Fibroblast of villous mesenchyme (primary cell): ENCODE results near the gene COL4A2. TPM values are rescaled to one million over a fixed set of nuclear protein-coding genes. Genes with fewer than 3 reads are reported as not detected.
"Not testable (repeated sequence)": the region's sequence is repeated elsewhere in the genome, so short reads cannot be mapped to it uniquely, and the experiment has no call there.

ENCODE experiments used
- DNase-seq: peaks from one replicate; pipeline ENCODE4 v3.0.0-alpha.2; 2010; ENCODE audit warnings: low read depth
- H3K4me3 ChIP-seq: 2 replicates; pipeline ENCODE4 v1.5.1; 2011; ENCODE audit warnings: low read depth, mild to moderate bottlenecking, low read length
- total RNA-seq: library from RNA; depleted of rRNA; stranded (reverse); fragments of >200 nt; gene quantifications from 2 replicates; pipeline ENCODE4 v1.2.3, GENCODE V29; 2012
- TF ChIP-seq, protein P1 (sequence below): IDR thresholded peaks from 2 replicates; pipeline ENCODE4 v1.5.1; 2012; ENCODE audit warnings: low read depth, mild to moderate bottlenecking, low read length; ENCODE audit not compliant: insufficient read depth

COL4A2 gene
- total RNA-seq, 1 donor: 756 TPM

DNA sequence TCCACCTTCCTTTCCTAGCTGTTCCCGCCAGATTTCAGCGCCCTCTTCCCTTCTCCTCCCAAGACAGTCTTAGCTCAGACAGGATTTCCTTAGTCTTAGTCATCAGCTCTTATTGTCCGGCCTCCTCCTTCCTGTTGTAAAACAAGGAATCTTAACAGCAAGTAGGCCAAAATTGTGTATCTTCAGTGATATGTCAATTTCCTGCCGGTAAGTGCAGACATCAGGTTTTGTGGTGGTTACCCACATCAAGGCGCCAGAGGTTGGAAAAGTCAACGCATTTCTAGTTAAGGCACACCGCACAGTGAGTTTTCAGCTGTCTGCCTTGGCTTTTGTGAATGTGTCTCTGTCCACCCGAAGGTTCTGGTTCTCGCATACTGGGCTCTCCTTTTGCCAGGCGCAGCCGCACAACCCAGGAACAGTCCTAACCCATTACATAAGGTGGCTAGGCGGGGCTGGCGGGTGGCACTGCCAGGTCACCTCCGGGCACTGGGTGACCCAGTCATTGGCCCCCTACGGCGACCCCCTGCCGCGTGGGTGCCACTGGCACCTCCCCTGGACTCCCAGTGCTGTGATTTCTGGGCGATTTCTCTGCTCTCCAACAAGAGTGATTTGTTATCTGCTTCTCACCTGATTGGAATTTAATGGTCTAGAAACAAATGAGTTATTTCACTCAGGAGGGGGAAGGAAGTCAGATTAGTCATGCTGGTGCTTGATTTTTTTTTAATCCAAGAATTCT, 12.9 kb downstream of the COL4A2 start:
- TF ChIP-seq, protein P1, sequence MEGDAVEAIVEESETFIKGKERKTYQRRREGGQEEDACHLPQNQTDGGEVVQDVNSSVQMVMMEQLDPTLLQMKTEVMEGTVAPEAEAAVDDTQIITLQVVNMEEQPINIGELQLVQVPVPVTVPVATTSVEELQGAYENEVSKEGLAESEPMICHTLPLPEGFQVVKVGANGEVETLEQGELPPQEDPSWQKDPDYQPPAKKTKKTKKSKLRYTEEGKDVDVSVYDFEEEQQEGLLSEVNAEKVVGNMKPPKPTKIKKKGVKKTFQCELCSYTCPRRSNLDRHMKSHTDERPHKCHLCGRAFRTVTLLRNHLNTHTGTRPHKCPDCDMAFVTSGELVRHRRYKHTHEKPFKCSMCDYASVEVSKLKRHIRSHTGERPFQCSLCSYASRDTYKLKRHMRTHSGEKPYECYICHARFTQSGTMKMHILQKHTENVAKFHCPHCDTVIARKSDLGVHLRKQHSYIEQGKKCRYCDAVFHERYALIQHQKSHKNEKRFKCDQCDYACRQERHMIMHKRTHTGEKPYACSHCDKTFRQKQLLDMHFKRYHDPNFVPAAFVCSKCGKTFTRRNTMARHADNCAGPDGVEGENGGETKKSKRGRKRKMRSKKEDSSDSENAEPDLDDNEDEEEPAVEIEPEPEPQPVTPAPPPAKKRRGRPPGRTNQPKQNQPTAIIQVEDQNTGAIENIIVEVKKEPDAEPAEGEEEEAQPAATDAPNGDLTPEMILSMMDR: no peak
- H3K4me3 ChIP-seq: peak overlapping the region; percentile 2
- peak; percentile 84 for DNase-seq

DNA sequence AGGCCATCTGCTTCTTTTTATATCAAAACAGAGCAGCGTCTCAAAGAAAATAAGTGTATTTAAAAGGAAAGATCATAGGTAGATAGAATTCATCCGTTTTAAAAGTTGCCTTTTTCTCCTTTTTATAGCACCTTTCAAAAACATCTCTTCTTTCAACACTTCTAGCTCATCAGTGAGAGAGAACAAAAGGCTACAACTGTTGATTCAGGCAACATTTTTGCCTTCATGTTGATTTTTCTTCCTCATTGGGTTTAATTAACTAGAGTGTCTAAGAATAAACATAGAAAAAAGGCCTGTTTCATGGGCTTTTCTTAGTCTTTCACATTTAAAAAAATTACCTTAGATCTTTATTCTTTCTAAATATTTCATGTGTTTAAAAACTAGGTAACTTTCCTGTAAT, 13.6 kb downstream of the COL4A2 start:
- DNase-seq: no peak
- TF ChIP-seq, protein P1: no peak
- no peak overlapping the region for H3K4me3 ChIP-seq

DNA sequence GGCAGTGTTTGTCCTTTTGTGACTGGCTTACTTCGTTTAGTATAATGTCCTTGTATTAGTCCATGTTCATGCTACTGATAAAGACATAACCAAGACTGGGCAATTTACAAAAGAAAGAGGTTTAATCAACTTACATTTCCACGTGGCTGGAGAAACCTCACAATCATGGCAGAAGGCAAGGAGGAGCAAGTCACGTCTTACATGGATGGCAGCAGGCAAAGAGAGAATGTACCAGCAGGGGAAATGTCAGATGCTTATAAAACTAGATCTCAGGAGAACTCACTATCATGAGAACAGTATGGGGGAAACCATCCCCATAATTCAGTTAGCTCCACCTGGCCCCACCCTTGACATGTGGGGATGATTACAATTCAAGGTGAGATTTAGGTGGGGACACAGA, 14.5 kb downstream of the COL4A2 start:
- not testable (repeated sequence) for H3K4me3 ChIP-seq, DNase-seq

DNA sequence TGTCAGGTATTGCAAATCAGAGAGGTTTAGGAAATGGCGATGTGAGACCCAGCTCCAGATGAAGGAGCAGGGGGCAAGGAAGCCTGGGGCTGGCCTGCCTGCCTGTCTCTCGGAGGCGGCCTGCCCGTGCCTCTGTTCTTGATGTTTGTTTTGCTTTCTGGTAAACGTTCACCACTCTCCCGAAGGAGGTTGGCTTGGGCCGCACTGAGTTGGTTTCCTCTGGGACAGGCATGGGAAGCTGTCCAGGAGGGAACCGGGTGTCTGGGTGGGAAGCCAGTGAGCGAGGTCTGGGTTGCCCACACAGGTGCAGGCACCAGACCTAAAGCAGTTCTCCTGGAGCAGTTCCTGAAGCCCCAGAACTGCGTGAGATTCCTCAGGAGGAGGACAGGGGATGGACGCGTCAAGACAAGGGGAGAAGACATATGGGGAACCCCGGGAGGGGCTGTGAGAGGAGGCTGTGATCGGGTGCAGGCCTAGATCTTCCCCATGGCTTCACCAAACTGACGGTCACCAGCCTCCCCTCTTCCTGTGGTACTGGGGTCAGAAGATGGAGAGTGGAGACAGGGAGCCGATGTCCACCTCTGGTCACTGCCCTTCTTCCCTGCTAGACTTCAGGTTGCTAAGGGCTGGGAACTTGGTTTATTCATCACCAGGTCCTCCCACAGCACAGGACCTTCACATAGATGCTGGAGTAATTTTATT, 15.2 kb downstream of the COL4A2 start:
- H3K4me3 ChIP-seq: no peak overlapping the region
- TF ChIP-seq, protein P1: no peak
- no peak for DNase-seq

DNA sequence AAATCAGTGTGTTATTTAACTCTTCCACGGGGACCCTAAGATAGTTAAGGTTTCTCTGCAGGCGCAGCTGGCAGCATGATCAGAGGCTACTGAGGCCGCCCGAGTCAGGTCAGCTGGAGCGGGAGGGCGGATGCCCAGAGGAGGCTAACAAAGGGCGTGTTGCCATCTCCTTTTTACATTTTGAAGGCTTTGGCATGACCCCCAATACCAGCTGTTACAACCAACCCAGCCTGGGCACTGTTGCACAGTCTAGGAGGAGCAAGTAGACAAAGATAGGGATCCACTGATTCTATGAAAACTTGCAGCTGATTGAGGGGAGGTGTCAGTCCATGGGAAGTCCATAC, 15.7 kb downstream of the COL4A2 start:
- DNase-seq: no peak
- TF ChIP-seq, protein P1: no peak
- H3K4me3 ChIP-seq: no peak overlapping the region

DNA sequence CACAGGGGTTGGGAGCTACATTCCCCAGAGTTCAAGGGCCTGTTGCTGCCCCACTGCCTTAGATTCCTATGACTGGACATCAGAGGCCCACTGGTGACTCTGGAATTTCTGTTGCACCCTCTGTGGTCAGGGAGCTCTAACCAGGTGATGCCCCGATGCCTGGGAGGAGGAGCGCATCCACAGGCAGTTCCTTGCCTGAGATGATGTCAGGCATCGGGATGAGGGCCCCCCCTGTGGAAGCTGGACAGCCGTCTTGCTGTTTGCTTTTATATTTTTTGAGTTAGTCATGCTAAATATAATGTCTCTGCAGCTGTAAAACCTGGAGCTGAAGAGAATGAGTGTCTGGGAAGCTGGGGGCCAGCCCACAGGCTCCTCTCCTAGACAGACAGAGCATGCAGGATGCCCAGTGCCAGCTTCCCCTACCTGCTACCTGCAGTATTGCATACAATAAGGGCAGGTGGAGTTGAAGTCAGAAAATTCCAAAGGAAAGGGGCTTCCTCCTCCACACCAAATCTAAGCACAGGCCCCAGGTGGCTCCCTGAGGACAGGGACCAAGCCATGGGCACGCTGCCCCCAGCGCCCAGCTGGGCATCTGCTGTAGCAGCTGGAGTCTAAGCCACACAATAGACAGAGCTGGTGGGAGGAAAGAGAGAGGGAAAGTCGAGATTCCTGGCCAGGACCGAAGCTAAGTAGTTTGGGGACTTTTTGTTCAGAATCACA, 16.2 kb downstream of the COL4A2 start:
- DNase-seq: peak; percentile 83
- TF ChIP-seq, protein P1: peak; percentile 31
- no peak overlapping the region for H3K4me3 ChIP-seq
